ENCODE results near the gene CSMD2.

CSMD2 gene

DNA sequence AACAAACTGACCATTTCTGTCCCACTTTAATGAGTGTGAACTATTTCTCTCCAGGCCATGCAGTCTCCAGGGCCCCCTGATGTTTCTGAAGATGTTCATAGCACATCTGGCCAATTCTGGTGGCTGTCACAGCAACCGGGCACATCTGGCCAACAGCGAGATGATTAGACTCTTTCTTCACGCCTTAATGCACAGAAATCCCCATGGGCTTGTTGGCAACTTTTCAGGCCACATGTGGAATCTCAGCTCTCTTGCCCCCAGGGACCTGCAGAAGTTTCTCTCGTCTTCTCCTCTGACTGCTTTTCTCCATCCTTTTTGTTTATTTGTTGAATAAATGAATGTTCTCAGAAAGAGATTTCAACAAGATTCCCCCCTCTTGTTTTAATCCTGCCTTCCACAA lies 372.4 kb downstream of the CSMD2 start:
- DNase-seq, result no peak

DNA sequence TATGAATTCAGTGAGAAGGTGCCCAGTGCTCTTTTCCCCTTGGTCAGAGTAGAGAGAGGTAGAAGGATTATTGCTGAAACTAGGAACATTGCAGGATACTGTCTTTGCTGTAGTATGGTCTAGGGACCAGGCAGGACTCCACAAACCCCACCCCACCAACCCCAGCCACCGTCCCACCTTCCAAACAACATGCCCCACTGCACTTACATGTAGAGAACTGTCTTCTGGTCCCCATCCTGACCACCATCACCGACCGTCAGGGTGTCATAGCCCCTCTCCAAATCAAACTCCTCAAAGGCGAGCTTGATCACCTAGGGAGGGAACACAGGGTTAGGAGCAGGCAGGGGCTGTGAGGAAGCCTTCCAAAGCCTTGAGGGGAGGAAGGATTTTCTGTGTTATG lies 372.8 kb downstream of the CSMD2 start:
- DNase-seq, result no peak

DNA sequence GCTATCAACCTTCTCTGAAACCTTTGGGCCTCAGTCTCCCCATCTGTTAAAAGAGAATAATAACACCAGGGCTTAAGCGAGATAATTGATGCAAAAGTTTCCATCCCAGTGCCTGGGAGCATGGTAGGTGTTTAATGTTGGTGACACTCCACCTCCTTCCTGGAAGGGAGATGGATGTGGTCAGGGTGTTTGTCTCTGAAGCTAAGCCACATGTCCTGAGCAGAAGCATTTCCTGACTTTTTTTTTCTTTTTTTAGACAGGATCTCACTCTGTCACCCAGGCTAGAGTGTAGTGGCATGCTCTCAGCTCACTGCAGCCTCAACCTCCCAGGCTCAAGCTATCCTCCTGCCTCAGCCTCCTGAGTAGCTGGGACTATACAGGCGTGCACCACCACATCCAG lies 373.8 kb downstream of the CSMD2 start:
- DNase-seq, result no peak

- no peak for DNase-seq
Measured at GRCh38 chr1:33790577-33790976, 374.5 kb downstream of the CSMD2 start.

- DNase-seq, result no peak
Measured at GRCh38 chr1:33784876-33785275, 380.2 kb downstream of the CSMD2 start.

DNA sequence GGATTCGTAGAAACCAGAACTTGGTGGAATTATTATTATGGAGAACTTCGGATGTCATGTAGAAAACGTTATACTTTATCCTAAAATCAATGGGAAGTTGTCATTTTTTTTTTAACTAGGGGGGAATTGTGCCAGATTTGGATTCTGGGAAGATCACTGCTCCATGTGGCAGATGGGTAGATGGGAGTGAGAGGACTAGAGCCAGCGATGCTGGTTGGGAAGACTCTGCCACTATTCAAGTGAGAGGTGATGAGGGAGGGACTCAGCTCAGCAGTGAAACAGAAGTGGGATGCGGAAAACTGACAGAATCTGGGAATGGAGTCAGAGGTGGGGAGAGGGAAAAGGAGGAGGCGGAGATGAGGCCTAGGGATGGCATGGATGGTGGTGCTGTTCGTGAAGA lies 382.3 kb downstream of the CSMD2 start:
- DNase-seq, result no peak

DNA sequence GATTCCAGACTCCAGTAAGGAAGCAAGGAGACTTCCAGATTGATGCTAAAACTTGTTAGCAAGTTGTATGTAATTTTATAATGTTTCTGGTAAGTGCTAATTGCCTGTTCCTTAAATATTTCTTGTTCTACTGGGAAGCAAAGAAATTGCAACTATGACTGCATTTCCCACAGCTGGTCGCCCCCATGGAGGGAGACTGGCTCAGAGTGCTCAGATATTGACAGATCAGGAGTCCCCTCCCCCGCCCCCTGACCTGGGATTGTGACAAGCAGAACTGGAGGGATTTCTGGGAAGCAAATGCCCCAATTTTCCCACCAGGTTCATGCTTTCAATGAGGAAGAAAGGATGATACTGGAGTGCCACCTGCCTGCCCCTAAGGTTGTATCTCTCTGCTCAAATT lies 383.4 kb downstream of the CSMD2 start:
- DNase-seq, result no peak

DNA sequence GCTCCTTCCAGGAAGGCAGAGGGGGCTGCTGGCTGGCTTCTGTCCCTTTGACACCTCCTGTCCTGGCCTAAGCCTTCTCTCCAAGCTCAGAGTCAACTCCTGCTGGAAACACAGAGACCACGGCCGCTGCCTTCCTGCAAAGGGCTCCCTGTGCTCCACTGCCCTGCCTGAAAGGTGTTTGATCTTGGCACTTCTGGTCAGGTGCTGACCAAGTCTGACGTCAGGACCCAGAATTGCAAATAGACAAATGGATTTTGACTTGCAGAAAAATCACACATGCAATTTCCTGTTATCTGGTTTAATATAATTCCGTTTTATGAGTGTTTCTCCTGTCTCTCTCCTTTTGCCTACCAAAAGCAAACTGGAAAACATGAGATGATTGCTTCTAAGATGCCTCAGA lies 387.7 kb downstream of the CSMD2 start:
- no peak for DNase-seq

GRCh38 chr1:33768821-33769220 lies 396.2 kb downstream of the CSMD2 start:
- no peak for DNase-seq

- DNase-seq, result no peak
Measured at GRCh38 chr1:33768106-33768505, 396.9 kb downstream of the CSMD2 start.

DNA sequence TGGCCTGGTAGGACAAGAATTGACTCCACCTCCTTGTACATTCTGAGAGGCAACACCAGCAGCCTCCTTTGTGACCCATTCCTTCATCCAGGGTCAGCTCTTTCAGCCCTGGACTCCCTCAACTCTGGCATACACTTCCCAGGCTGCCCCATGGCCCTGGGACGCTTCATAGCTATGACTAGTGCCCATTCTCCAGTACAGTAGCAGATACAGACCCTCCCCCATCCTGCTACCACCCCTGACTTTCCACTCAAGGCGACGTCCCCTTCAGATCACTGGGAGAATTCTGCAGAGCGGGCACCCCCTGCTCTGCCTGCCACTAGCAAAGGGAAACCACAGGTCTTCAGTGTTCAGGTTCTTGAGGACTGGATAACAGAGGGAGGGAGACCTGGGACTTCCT lies 400.9 kb downstream of the CSMD2 start:
- DNase-seq, result no peak

- DNase-seq, result no peak
Measured at GRCh38 chr1:33763406-33763805, 401.6 kb downstream of the CSMD2 start.

DNA sequence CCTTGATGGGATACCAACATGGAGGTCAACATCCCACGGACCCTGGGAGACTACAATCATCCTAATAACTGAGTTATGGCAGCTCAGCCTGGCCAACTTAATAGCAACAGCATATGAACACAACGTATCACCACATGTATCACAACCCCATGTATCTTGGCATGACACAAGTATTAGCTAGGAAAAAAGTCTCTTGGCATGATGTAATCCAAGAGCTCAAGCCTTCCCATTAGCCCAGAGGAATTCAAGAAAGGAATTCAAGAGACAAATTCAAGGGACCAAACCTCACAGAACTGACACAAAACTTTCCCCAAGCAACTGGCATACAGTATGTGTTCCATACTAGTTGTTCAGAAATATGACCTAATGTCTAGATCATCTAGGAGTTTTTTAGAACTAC lies 402.1 kb downstream of the CSMD2 start:
- DNase-seq, result no peak

DNA sequence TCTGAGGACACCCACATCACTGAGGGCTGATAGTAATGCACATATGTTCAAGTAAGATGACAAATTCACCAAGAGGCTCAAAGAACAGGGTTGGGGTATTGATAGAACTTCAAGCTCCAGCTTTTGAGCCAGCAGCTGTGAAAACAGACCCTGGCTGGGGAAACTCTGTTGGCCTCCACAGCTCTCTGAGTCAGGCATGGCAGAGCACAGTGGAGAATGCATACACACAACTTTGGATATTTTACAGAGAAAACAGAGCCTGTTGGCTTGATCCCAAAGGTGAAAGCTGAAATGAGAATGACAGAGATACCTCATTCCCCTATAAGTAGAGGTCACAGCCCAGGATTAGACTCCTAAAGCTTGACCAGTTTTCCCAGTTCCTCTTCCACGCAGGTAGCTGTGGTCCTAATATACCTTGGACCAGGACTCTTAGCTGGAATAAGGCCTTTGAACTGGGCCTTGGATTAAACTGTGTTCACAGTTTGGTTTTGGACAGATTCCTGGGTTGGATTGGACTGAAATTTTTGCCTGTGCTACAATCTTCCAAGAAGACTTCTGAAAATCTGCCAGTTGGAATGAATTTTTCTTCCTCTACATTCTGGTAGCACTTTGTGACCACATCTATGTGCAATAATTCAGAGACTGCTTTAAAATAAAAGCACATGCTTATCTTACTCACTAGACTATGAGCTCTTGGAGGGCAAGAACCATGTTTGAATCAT lies 402.8 kb downstream of the CSMD2 start:
- DNase-seq, result peak; percentile 74

- no peak for DNase-seq
Measured at GRCh38 chr1:33758698-33759097, 406.3 kb downstream of the CSMD2 start.

GRCh38 chr1:33753087-33753856 lies 411.8 kb downstream of the CSMD2 start:
- DNase-seq, result no peak

GRCh38 chr1:33745942-33746341 lies 419.1 kb downstream of the CSMD2 start:
- DNase-seq, result no peak

DNA sequence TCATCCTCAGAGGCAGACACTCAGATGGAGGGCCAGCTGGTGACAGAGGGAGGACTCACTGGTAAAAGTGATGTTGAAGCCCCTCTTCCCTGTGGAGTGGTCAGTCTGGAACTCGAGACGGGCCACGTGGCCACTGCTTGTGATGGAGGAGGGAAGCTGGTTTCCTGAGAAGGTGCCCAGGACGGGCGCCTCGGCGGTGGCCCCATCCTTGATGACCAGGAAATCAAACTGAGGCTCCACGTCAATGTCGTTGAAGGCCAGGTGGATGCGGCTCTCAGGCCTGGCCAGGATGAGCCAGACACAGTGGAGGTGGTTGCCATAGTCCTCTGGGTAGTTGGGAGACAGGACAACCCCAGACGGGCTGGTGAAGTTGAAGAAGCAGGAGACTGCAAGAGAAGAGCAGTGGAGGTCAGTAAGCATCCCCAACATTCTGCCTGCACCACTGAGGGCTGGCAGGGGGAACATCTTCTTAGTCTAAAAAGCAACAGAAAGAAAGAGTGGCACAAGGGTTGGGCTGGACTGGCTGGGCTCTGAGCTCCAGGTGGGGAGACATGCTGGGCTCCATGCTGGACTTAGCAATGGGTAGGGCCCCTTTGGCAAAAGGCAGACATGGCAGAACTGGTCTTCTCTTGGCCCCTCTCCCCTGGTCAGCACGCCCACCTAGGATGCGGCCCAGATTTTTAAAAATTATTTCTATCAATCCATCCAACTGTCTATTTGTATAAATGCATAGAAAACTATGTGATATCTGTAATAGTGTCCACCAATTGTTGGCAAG lies 421.6 kb downstream of the CSMD2 start:
- no peak for DNase-seq

DNA sequence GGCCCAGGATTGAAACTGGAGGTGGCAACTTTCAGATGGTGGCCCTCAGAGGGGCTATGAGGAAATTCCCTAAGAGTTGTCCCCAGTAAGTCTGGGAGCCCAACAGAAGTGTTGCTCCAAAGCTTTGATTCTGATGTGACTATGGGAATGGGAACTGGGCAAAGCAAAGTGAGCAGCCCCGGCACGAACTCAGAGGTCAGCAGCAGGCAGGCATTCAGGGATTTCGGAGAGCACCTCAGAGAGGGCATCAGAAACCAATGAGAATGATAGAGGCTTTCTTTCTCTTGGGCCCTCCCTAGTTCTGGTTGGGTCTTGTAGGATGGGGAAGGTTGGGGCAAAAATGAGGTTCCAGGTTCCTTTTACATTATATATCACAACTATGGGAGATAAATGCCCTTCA lies 422.4 kb downstream of the CSMD2 start:
- DNase-seq, result no peak

GRCh38 chr1:33741749-33742148 lies 423.3 kb downstream of the CSMD2 start:
- DNase-seq, result no peak

DNA sequence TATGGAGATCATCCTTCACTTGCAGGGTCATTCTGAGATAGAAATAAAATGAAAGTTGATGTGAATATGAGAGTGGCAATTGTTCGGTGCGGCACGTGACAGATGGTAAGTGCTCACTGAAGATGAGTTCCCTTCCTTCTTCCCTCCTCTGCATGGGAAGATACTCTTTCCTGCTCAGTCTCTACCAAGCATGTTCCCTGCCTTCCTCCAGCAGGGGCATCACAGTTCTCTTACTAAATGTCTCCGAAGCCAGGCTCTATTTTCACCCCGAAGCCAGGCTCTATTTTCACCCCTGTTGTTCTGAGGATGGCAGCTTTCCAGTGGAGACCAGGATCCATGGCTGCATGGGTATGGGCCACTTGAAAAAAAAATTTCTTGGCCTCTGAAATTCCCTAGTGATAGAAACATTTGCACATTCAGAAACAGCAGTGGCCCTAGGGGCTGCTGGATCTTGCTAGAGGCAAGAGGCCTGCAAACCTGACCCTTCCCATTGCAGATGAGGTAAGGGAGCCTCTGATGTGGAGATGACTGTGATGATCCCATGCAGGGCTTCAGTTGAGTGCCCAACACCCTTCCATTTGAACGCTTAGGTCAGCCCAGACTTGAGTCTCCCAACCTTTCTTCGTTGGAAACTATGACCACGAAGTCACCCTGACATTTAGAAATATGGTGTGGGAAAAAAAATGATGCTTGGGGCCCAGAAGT lies 424.8 kb downstream of the CSMD2 start:
- DNase-seq, result no peak

GRCh38 chr1:33738976-33739375 lies 426.1 kb downstream of the CSMD2 start:
- no peak for DNase-seq

GRCh38 chr1:33738536-33738935 lies 426.5 kb downstream of the CSMD2 start:
- DNase-seq, result no peak
